ENCODE measurements around the gene SRRM5. TPM values are rescaled to one million over a fixed set of nuclear protein-coding genes. Genes with fewer than 3 reads are reported as not detected.
"Not testable (repeated sequence)": the region's sequence is repeated elsewhere in the genome, so short reads cannot be mapped to it uniquely, and the experiment has no call there.

Gene SRRM5
- total and polyA plus RNA-seq, 5 experiments from 2014 or later, result 0.08 to 1.4 (median 1.2) TPM; not detected in 1

DNA sequence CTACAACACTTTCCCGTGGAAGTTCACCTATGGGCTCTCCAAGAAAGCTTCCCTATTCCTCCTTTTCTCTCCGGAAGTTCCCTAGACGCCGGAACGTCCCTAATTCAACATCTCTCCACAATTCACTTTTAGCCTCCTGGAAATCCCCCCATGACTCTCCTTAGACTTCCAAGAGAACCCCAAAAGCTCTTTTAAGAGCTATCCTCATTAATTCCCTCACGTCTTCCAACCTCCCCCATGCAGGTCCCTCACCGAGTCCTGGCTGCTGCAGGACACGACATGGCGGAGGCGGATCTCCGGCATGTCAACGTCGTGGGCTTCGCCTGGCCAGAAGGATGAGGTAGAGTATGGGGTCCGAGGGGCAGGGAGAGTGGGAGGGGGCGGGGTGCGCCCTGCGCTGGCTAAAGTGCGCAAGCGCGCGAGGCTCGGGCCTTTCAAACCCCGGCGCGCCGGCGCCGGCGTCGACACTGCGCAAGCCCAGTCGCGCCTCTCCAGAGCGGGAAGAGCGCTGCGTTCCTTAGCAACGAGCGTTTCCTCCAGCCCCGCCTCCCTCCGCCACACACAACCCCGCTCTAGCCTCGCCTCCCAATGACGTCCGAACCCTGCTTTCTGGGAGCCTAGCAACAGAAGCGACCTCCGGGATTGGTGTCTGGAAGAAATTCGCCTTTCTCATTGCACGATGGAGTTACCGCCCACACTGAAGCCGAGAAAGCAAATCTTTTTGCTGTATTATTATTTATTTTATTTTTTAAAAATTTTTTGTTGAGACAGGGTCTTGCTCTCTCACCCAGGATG lies 36.5 kb upstream of the SRRM5 start, which contains the start of the genes PINLYP and XRCC1:
Gene PINLYP, plus strand, starts transcription at position 646 of the 795 bp plus-strand sequence. CDS start 1,391 bp downstream, outside the sequence.
Gene XRCC1, minus strand, starts transcription at position 372 of the 795 bp plus-strand sequence. Its CDS starts 69 bp downstream, at position 303.
- peak within 1 kb of the TSS; percentile 87 to 100 (median 98) for H3K27ac Mint-ChIP-seq
- POLR2A ChIA-PET, result interaction anchor here (0.6 to 4.7 kb wide), 9 partner anchors 11 to 112 kb away, joined by 3 to 55 read pairs (median 4); partner anchors contain the start of genes IRGQ and ZNF576
- peak; percentile 86 to 99 (median 97) for DNase-seq
- H3K4me1 Mint-ChIP-seq, result peaks cover 29 to 69% (median 63%) of the 10 kb centered on the region in 4 donors
- no peaks in the 10 kb centered on the region for H3K9me3 Mint-ChIP-seq
- peaks cover 0 to 19% (median 0%) of the 10 kb centered on the region in 3 donors for H3K36me3 Mint-ChIP-seq
- peak within 1 kb of the TSS; percentile 91 to 99 (median 96) for H3K4me3 Mint-ChIP-seq
- no peaks in the 10 kb centered on the region for H3K27me3 Mint-ChIP-seq
- ATAC-seq, result peak; percentile 95 to 98

DNA sequence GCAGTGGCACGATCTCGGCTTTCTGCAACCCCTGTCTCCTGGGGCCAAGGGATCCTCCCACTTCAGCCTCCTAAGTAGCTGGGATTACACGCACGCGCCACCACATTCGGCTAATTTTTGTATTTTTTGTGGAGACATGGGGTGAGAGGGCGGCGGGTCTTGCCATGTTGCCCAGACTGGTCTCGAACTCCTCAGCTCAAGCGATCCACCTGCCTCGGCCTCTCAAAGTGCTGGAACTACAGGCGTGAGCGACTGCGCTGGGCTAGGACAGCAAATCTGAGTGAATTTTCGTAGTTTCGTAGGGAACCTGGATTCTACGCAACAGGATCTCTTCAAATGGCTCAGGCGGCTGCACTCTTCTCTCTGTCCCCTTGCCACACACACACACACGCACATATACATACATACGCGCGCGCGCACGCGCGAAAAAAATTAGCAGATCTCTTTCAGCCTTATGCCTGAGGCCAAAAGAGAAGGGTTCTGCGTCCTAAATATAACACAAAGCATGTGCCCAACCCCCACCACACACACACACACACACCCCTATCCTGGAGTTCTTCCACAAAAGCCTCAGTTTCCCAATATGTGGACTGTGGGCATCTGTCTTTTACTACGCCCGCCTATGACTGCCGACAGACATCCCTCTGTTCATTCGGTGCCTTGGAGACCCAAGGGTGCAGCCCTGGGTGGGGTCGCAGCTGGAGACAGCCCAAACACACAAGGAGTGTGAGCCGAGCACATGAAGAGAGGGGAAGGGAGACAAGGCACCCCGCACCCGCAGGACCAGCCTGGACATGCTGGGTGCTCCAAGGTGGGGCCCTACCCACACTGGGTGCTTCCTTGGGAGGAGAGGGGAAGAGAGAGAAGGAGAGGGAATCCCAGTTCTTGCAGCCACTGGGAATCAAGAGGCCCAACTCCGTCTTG lies 35.7 kb upstream of the SRRM5 start:
- ATAC-seq, result no peak
- POLR2A ChIA-PET, result interaction anchor here (1.1 to 4.7 kb wide), 3 partner anchors 14 to 20 kb away, joined by 3 to 55 read pairs (median 9); partner anchors contain the start of genes IRGQ and ZNF576
- Mint-ChIP-seq H3K27me3 (no peaks in the 10 kb centered on the region), H3K9me3 (no peaks in the 10 kb centered on the region), H3K4me1 (peaks cover 25 to 67% (median 55%) of the 10 kb centered on the region in 4 donors), H3K36me3 (peaks cover 0 to 15% (median 0%) of the 10 kb centered on the region in 3 donors), H3K4me3 (peak overlapping the region; percentile 57 to 99 (median 96)), H3K27ac (peak overlapping the region in 9 of 10 donors; percentile 87 to 100 (median 99))
- peak in 1 of 10 donors; percentile 23 for DNase-seq

DNA sequence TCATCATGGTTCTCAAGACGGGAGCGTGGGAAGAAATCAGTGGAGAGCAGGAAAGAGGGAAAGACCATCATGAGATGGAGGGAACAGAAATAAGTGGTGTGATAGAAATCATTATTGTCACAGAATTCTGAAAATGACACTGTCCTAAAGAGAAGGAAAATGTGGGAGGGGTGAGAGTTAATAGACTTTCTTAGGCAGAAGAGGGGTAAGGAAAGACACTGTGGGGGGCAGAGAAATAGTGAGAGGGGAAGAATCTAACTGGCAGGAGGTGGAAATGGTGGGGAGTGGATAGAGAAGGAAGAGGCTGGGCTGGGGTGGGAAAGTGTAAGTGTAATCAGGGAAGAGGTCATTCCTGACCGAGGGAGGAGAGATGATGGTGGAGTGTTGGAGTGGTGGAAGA lies 33.1 kb upstream of the SRRM5 start:
- Mint-ChIP-seq H3K4me1 (peaks cover 19 to 55% (median 45%) of the 10 kb centered on the region in 4 donors), H3K27me3 (no peaks in the 10 kb centered on the region), H3K4me3 (peak overlapping the region; percentile 37 to 89 (median 62)), H3K36me3 (peaks cover 0 to 6% (median 0%) of the 10 kb centered on the region in 3 donors), H3K9me3 (no peaks in the 10 kb centered on the region), H3K27ac (peak overlapping the region in 9 of 10 donors; percentile 29 to 90 (median 79))
- no peak for DNase-seq
- POLR2A ChIA-PET, result interaction anchor here (0.5 kb wide), 1 partner anchor 21 kb away, joined by 6 read pairs; no protein-coding TSS in a partner anchor
- no peak for ATAC-seq

DNA sequence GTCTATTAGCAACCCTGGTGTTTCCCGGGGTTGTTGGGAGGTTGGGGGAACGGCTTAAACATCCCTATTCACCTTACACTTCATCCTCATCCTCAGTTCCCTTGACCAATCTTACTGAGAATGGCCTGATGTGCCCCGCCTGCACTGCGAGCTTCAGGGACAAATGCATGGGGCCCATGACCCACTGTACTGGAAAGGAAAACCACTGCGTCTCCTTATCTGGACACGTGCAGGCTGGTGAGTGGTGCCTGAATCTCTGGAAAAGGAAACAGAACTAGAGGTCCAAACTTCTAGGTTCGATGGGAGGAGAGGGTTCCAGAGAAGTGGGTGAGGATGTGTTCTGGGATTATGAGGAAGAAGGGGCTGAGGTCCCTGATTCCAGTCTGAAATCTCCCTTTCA lies 30.4 kb upstream of the SRRM5 start:
- Mint-ChIP-seq H3K27ac (peak overlapping the region in 6 of 10 donors; percentile 26 to 95 (median 54)), H3K36me3 (peaks cover 0 to 3% (median 0%) of the 10 kb centered on the region in 3 donors), H3K27me3 (no peaks in the 10 kb centered on the region)

DNA sequence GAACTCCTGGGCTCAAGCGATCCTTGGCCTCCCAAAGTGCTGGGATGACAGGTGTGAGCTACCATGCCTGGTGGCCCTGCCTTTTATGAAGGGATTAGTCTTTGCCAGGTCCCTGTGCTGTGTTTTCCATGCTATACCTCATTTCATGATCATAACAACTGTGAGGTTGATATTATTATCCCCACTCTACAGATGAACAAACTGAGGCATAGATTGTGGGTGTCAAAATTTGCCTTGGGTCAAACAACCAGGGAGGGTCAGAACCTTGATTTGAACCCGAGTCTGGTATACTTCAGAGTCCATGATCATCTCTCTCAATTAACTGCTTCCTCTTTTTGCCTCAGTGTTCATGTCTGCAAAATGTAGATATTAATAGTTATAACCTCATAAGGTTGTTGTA lies 29.4 kb upstream of the SRRM5 start:
- Mint-ChIP-seq H3K36me3 (peaks cover 0 to 3% (median 0%) of the 10 kb centered on the region in 3 donors), H3K27ac (peak overlapping the region in 1 of 10 donors; percentile 34), H3K4me1 (peaks cover 16 to 48% (median 29%) of the 10 kb centered on the region in 4 donors), H3K4me3 (peak overlapping the region in 1 of 10 donors; percentile 20), H3K9me3 (no peaks in the 10 kb centered on the region), H3K27me3 (no peaks in the 10 kb centered on the region)
- no peak for ATAC-seq
- no peak for DNase-seq
- POLR2A ChIA-PET, result interaction anchor here (0.7 to 2.1 kb wide), 4 partner anchors 10 to 91 kb away, joined by 3 to 6 read pairs (median 4); no protein-coding TSS in a partner anchor

More for the DNA sequence above, 30.4 kb upstream of the SRRM5 start:
- DNase-seq (no peak), ATAC-seq (no peak)
- no peaks in the 10 kb centered on the region for H3K9me3 Mint-ChIP-seq
- POLR2A ChIA-PET, result interaction anchor here (0.5 to 2.5 kb wide), 6 partner anchors 15 to 110 kb away, joined by 3 to 11 read pairs (median 6); partner anchors contain the start of genes IRGQ, PLAUR and ZNF576
- H3K4me1 Mint-ChIP-seq, result peaks cover 19 to 49% (median 32%) of the 10 kb centered on the region in 4 donors
- peak overlapping the region in 7 of 10 donors; percentile 15 to 75 (median 36) for H3K4me3 Mint-ChIP-seq

DNA sequence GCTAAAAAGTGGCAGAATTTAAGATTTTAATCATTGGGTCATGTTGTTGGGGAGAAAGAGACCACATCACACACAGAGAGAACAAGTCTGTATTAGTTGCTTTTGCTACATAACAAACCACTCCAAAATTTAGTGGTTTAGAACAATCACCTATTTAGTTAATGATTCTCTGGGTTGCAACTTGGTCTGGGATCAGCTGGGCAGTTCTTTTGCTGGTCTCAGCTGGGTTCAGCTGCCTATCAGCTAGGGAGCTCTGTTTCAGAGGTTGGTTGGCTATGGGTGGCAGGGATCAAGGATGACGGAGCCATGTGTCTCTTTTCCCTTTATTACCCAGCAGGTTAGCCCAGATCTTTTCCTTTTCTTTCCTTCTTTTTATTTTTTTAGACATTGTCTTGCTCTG lies 27.4 kb upstream of the SRRM5 start:
- DNase-seq (no peak), ATAC-seq (no peak)
- peaks cover 0 to 3% (median 0%) of the 10 kb centered on the region in 3 donors for H3K36me3 Mint-ChIP-seq
- H3K27me3 Mint-ChIP-seq, result no peaks in the 10 kb centered on the region
- peak overlapping the region in 5 of 10 donors; percentile 8 to 81 (median 70) for H3K27ac Mint-ChIP-seq
- peaks cover 12 to 45% (median 24%) of the 10 kb centered on the region in 4 donors for H3K4me1 Mint-ChIP-seq
- no peaks in the 10 kb centered on the region for H3K9me3 Mint-ChIP-seq
- POLR2A ChIA-PET, result interaction anchor here (1.5 to 2.1 kb wide), 2 partner anchors 10 to 12 kb away, joined by 4 to 5 read pairs; partner anchors contain the start of genes IRGQ and ZNF576
- H3K4me3 Mint-ChIP-seq, result no peak overlapping the region

DNA sequence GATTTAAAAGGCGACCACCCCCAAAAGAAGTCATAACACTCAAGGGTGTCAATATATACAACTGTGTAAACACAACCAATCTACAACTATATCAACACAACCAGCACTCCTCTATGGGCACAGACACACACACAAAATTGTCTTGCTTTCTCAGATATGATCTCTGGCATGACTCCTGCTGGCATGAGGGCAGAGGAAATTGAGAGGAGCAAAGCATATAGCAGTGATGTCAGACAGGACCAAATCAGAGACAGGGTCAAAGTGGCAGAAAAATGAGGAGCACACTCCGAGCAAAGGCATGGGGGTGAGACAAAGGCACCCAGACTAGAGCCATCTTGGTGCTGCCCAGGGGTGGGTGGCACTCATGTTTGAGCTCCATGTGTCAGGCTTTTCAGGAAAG lies 25.5 kb upstream of the SRRM5 start:
- H3K4me3 Mint-ChIP-seq, result no peak overlapping the region
- no peaks in the 10 kb centered on the region for H3K9me3 Mint-ChIP-seq
- ATAC-seq (no peak), DNase-seq (no peak)
- no peaks in the 10 kb centered on the region for H3K27me3 Mint-ChIP-seq
- H3K27ac Mint-ChIP-seq, result no peak overlapping the region
- POLR2A ChIA-PET, result no interaction called here
- peaks cover 0 to 3% (median 0%) of the 10 kb centered on the region in 3 donors for H3K36me3 Mint-ChIP-seq
- peaks cover 14 to 49% (median 24%) of the 10 kb centered on the region in 4 donors for H3K4me1 Mint-ChIP-seq

DNA sequence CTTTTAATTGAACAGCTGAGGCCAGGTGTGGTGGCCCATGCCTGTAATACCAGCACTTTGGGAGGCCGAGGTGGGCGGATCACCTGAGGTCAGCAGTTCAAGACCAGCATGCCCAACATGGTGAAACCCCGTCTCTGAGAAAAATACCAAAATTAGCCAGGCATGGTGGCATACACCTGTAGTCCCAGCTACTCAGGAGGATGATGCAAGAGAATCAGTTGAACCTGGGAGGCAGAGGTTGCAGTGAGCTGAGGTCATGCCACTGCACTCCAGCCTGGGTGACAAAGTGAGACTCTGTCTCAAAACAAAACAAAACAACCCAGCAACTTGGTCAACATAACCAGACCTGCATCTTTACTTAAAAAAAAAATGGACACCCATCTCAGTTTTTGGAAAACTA lies 24.9 kb upstream of the SRRM5 start:
- not testable (repeated sequence) for H3K9me3 Mint-ChIP-seq, DNase-seq

DNA sequence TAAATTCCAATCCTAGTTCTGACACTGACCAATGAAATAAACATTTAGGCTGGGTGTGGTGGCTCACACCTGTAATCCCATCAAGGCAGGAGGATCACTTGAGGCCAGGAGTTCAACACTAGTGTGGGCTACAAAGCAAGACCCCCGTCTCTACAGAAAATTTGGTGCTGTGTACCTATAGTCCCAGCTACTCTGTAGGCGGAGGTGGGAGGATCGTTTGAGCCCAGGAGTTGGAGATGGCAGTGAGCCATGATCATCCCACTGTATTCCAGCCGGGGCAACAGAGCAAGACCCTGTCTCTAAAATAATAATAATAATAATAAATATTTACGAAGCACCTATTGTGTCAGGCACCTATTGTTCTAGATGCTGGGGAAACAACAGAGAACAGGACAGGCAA lies 22.6 kb upstream of the SRRM5 start:
- H3K27ac Mint-ChIP-seq, result peak overlapping the region in 8 of 10 donors; percentile 15 to 87 (median 78)
- ATAC-seq, result no peak
- H3K36me3 Mint-ChIP-seq, result peaks cover 0 to 14% (median 3%) of the 10 kb centered on the region in 3 donors
- DNase-seq, result no peak
- no peaks in the 10 kb centered on the region for H3K27me3 Mint-ChIP-seq
- POLR2A ChIA-PET, result interaction anchor here (1.0 kb wide), 1 partner anchor 15 kb away, joined by 7 read pairs; the partner anchor contains the start of gene XRCC1
- H3K9me3 Mint-ChIP-seq, result no peaks in the 10 kb centered on the region
- no peak overlapping the region for H3K4me3 Mint-ChIP-seq
- peaks cover 19 to 39% (median 30%) of the 10 kb centered on the region in 4 donors for H3K4me1 Mint-ChIP-seq

More for the DNA sequence above, 24.9 kb upstream of the SRRM5 start:
- H3K36me3 Mint-ChIP-seq, H3K4me3 Mint-ChIP-seq, ATAC-seq, H3K27me3 Mint-ChIP-seq, POLR2A ChIA-PET, H3K27ac Mint-ChIP-seq: not testable (repeated sequence)
- H3K4me1 Mint-ChIP-seq, result peaks cover 14 to 42% (median 23%) of the 10 kb centered on the region in 4 donors

DNA sequence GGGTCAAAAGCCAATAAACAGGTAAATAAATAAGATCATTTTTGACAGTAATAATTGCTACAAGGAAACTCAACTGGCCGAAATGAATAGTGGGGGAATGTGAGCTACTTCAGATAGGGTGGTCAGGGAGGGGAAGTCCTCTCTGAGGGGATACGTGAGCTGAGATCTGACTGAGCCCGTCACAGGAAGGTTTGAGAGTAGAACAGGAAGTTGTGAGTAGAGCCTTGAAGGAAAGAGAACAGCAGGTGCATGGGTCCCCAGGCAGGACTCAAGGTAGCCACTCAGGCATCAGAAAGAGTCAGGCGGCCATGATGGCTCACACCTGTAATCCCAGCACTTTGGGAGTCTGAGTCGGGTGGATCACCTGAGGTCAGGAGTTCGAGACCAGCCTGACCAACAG lies 22.2 kb upstream of the SRRM5 start:
- peaks cover 18 to 37% (median 28%) of the 10 kb centered on the region in 4 donors for H3K4me1 Mint-ChIP-seq
- H3K36me3 Mint-ChIP-seq, result peaks cover 0 to 14% (median 3%) of the 10 kb centered on the region in 3 donors
- DNase-seq, result no peak
- peak overlapping the region in 2 of 10 donors; percentile 1 to 70 for H3K4me3 Mint-ChIP-seq
- no peaks in the 10 kb centered on the region for H3K9me3 Mint-ChIP-seq
- POLR2A ChIA-PET, result no interaction called here
- peak overlapping the region; percentile 39 to 89 (median 78) for H3K27ac Mint-ChIP-seq
- no peaks in the 10 kb centered on the region for H3K27me3 Mint-ChIP-seq
- peak in 1 of 2 donors; percentile 50 for ATAC-seq

DNA sequence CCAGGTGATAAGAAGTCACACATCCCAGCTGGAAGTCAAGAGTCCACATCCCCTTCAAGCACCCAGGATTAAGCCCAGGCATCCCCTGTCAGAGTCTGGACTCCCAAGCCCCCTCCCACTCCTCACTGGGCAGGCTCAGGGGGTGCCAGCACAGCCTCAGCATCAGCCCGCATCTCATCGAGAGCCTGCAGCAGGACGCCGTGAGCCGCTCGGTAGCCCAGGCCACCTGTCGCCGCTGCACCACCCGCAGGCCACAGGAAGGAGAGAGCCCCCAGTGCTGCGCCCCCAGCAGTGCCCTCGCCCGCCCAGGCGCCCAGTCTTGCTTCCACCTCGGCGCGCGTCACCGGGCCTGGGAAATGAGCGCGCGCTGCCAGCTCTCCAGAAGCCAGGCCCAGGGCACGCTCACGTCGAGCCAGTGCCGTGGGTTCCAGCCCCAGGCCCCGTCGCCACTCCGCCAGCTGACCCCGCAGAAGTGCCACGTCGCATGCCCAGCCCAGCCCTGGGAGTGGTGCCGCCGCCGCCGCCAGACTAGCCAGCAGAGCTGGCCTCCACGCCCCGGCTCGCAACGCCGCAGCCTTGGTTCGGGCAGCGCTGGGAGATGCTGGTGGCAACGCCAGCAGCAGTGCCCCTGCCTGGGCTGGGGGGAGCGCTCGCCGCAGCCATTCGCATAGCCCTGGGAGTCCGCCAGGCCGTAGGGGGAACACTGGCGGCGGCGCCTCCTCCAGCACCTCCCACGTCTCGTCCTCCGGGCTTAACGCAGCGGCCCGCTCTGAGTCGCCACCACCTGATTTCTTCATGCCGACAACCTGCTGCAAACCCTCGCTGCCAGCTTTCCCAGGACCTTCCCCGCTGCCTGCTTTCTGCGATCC lies 19.8 kb upstream of the SRRM5 start:
- peaks cover 0 to 11% (median 3%) of the 10 kb centered on the region in 3 donors for H3K36me3 Mint-ChIP-seq
- H3K27me3 Mint-ChIP-seq, result peaks cover 0 to 2% (median 0%) of the 10 kb centered on the region in 5 donors
- POLR2A ChIA-PET, result interaction anchor here (0.9 to 5.4 kb wide), 2 partner anchors 12 to 58 kb away, joined by 3 to 51 read pairs; partner anchors contain the start of gene ZNF575
- H3K9me3 Mint-ChIP-seq, result no peaks in the 10 kb centered on the region
- no peak overlapping the region for H3K4me3 Mint-ChIP-seq
- H3K27ac Mint-ChIP-seq, result no peak overlapping the region
- ATAC-seq, result no peak
- no peak for DNase-seq
- H3K4me1 Mint-ChIP-seq, result peaks cover 25 to 51% (median 44%) of the 10 kb centered on the region in 4 donors
